Sigmoid colon (tissue), 7 donors: ENCODE results near the gene BICRA. TPM values are rescaled to one million over a fixed set of nuclear protein-coding genes. Genes with fewer than 3 reads are reported as not detected.
A peak's percentile ranks its signal among the peaks of the same experiment; 100 is the strongest.

Source experiments
- DNase-seq: peaks from one replicate; pipeline ENCODE4 v3.0.0-alpha.2; 2019
- H3K27ac ChIP-seq, 4 donors: fragments of 200-600 bp; sonication (generic); one replicate each; pipeline ENCODE4 v1.5.1; 2016 to 2019; ENCODE audit warnings: mild to moderate bottlenecking in 1 of 4
- H3K27me3 ChIP-seq, 3 donors: fragments of 200-600 bp; sonication (generic); one replicate each; pipeline ENCODE4 v1.5.1; 2019; ENCODE audit warnings: mild to moderate bottlenecking in 1 of 3
- H3K36me3 ChIP-seq, 4 donors: fragments of 200-600 bp; sonication (generic); one replicate each; pipeline ENCODE4 v1.5.1; 2016 to 2019
- H3K4me1 ChIP-seq, 4 donors: fragments of 200-600 bp; sonication (generic); one replicate each; pipeline ENCODE4 v1.5.1; 2017 to 2019
- H3K4me3 ChIP-seq, 4 donors: fragments of 200-600 bp; sonication (generic); one replicate each; pipeline ENCODE4 v1.5.1; 2017 to 2019; ENCODE audit warnings: mild to moderate bottlenecking in 2 of 4, moderate library complexity in 1 of 4
- H3K9me3 ChIP-seq, 4 donors: fragments of 200-600 bp in 3 of 4; sonication (generic) in 3 of 4; one replicate each; pipeline versions ENCODE4 v1.5.1 to v1.6.1; 2013 to 2019
- CTCF ChIP-seq, 4 experiments: fragments of 450-650 bp in 3 of 4; fragments of 200-600 bp in 1 of 4; IDR thresholded peaks; one replicate each; pipeline ENCODE4 v1.5.1; 2016 to 2019; ENCODE audit warnings: antibody characterized with exemption in 4 of 4, mild to moderate bottlenecking in 3 of 4, moderate library complexity in 2 of 4
- EP300 ChIP-seq, 4 donors: sonication (generic); formaldehyde crosslinking; IDR thresholded peaks; one replicate each; pipeline ENCODE4 v1.6.1; 2017; ENCODE audit warnings: antibody characterized with exemption in 4 of 4
- POLR2A ChIP-seq, 2 donors: fragments of 450-650 bp; IDR thresholded peaks; one replicate each; pipeline ENCODE4 v1.6.1; 2016; ENCODE audit warnings: antibody characterized with exemption in 2 of 2, mild to moderate bottlenecking in 2 of 2, moderate library complexity in 2 of 2
- POLR2AphosphoS5 ChIP-seq, 4 donors: sonication (generic); formaldehyde crosslinking; IDR thresholded peaks; one replicate each; pipeline ENCODE4 v1.6.1; 2017; ENCODE audit warnings: antibody characterized with exemption in 4 of 4
- WGBS, 2 donors: extraction: QIAGEN DNeasy Blood & Tissue Kit; methylation state at CpG; one replicate each; pipeline ENCODE4 v1.1.7; 2013; 5-methylcytosine and 5-hydroxymethylcytosine counted together
- intact Hi-C: fragments of 100-400 bp; cut with DNase I; formaldehyde crosslinking; loops from one replicate; pipeline ENCODE4 v1.15.1; 2023
- polyA plus RNA-seq, 3 donors: library from polyadenylated mRNA; stranded (reverse); fragments of 200-250 nt; gene quantifications; one replicate each; pipeline ENCODE4 v1.2.3, GENCODE V29; 2013
- total RNA-seq, 4 donors: library from RNA; depleted of rRNA; stranded (reverse); fragments of >200 nt; gene quantifications; one replicate each; pipeline ENCODE4 v1.1.0, GENCODE V29; 2016
- donor health status: healthy with polysubstance abuse.
- donor health status: Bipolar disorder and iron deficiency.
- donor health status: healthy.

The BICRA gene
- total and polyA plus RNA-seq, 7 donors, result 1.8 to 21.6 (median 10.3) TPM

DNA sequence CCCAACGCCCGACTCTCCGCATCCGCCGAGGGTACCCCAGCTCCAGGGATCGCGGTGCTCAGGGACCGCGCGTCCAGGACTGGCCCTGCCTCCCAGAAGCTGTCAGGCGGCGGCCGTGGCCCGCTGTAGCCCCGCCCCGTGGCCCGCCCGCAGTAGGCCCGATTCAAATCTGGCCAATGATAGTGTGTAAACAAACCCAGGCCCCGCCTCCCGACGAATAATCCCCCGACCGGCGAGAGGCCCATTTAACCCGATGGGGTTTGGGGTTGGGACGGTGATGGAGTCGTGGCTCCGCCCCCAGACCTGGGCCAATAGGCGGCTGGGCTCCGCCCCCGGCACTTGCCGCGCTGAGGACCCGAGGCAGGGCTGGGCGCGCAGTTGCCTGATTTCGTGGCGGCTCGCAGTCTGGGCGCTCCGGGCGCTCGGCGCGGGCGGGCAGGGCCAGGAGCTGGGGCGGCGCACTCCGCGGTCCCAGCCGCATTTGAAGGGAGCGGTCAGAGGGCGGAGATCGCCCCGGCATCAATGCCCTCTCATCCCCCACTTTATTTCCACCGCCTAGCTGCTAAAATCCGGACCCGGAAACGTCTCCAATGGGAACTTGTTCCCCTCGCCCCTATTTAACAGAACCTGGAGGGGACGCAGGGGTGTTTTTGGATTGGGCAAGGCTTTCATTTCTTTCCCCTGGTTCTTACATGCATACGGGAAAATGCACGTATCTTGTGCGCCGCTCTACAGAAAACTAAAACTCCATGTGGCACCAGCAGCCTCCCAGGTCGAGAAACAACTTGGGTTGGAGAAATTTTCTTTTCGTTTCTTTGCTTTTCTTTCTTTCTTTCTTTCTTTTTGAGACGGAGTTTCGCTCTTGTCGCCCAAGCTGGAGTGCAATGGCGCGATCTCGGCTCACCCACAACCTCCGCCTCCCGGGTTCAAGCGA lies 8.4 kb upstream of the BICRA start:
- 3 to 4% methylated on average over 77 of the region's 77 CpGs for WGBS, 2 donors
- Histone ChIP-seq H3K4me3 (peak overlapping the region; percentile 49 to 56 (median 52)), H3K9me3 (no peaks in the 10 kb centered on the region), H3K27me3 (no peaks in the 10 kb centered on the region), H3K27ac (peak overlapping the region; percentile 89 to 94 (median 92)), H3K36me3 (no peaks in the 10 kb centered on the region), H3K4me1 (peaks cover 0 to 23% (median 21%) of the 10 kb centered on the region in 4 donors)
- peak; percentile 95 to 99 (median 97) for TF ChIP-seq POLR2AphosphoS5 (IDR thresholded peaks at IDR 0.05)
- TF ChIP-seq POLR2A (IDR thresholded peaks at IDR 0.05), result peak; percentile 84 to 85
- no peak for TF ChIP-seq CTCF (IDR thresholded peaks at IDR 0.05)
- TF ChIP-seq EP300 (IDR thresholded peaks at IDR 0.05), result peak in 1 of 4 donors; percentile 83
- DNase-seq, result peak; percentile 100
- intact Hi-C loops, result loop anchor here (1.0 to 10.0 kb wide), 5 partner anchors 8 to 326 kb away; partner anchors contain the start of genes INAFM1 and NAPA

GRCh38 chr19:47601180-47601904 lies 7.6 kb upstream of the BICRA start:
- Histone ChIP-seq H3K27me3 (no peaks in the 10 kb centered on the region), H3K9me3 (no peaks in the 10 kb centered on the region), H3K36me3 (no peaks in the 10 kb centered on the region), H3K27ac (peak overlapping the region; percentile 89 to 94 (median 92)), H3K4me3 (peak overlapping the region; percentile 49 to 56 (median 52)), H3K4me1 (peaks cover 0 to 23% (median 21%) of the 10 kb centered on the region in 4 donors)
- WGBS, 2 donors, result 24 to 67% methylated on average over 17 of the region's 17 CpGs
- TF ChIP-seq CTCF (IDR thresholded peaks at IDR 0.05), result no peak
- TF ChIP-seq POLR2A (IDR thresholded peaks at IDR 0.05), result no peak
- TF ChIP-seq EP300 (IDR thresholded peaks at IDR 0.05), result no peak
- TF ChIP-seq POLR2AphosphoS5 (IDR thresholded peaks at IDR 0.05), result no peak
- intact Hi-C loops, result loop anchor here (2.0 to 10.0 kb wide), 3 partner anchors 63 to 327 kb away; partner anchors contain the start of gene INAFM1
- no peak for DNase-seq

DNA sequence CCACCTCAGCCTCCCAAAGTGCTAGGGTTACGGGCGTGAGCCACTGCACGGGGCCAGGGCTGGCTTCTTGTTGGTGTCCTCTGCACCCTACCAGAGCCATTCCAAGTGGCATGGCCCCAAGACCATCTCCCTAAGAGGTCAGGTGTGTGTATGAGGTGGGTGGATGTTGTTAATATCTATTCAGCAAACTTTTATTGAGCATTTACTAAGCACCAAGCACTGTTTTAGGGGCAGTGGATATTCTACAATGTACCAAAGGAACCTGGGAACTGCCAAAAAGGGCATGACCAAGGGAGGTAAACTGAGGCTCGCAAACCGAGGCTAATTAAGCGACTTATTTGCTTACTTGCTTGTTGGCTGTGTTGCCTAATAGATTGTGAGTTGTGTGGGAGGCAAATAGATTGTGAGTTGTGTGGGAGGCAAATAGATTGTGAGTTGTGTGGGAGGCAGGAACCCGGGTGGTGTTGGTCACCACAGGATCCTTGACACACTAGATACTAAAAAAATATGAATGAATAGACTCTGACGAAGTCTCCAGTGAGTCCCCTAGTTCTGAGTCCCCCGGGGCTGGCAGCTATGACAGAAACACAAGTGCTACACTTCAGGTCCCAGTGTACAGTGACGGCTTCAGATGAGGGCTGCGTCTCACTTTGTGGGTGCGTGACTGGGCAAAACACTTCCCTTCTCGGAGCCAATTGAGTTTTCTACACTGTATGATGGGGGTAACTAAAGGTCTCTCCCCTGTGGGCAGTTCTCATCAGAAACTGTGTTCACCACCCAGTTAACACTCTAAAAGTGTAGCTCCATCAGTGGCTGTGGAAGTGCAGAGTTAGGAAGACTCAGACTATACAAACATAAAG lies 5.0 kb upstream of the BICRA start:
- peaks cover 0 to 26% (median 21%) of the 10 kb centered on the region in 4 donors for H3K4me1 ChIP-seq
- no peak overlapping the region for H3K27ac ChIP-seq
- no peak overlapping the region for H3K4me3 ChIP-seq
- H3K36me3 ChIP-seq, result no peaks in the 10 kb centered on the region
- no peak for TF ChIP-seq EP300 (IDR thresholded peaks at IDR 0.05)
- no peak for TF ChIP-seq POLR2A (IDR thresholded peaks at IDR 0.05)
- no peak for TF ChIP-seq CTCF (IDR thresholded peaks at IDR 0.05)
- TF ChIP-seq POLR2AphosphoS5 (IDR thresholded peaks at IDR 0.05), result no peak
- WGBS, 2 donors, result 54 to 66% methylated on average over 13 of the region's 13 CpGs
- no peaks in the 10 kb centered on the region for H3K27me3 ChIP-seq
- H3K9me3 ChIP-seq, result no peaks in the 10 kb centered on the region
- intact Hi-C loops, result loop anchor here (10.0 kb wide), 1 partner anchor 329 kb away; the partner anchor contains the start of gene INAFM1
- DNase-seq, result no peak

GRCh38 chr19:47607564-47608073 lies 1.3 kb upstream of the BICRA start:
- Histone ChIP-seq H3K27ac (peak overlapping the region; percentile 95 to 98 (median 98)), H3K4me1 (peaks cover 0 to 37% (median 32%) of the 10 kb centered on the region in 4 donors), H3K4me3 (peak overlapping the region; percentile 70 to 98 (median 86)), H3K9me3 (no peaks in the 10 kb centered on the region), H3K36me3 (no peaks in the 10 kb centered on the region), H3K27me3 (no peaks in the 10 kb centered on the region)
- WGBS, 2 donors, result 43 to 44% methylated on average over 21 of the region's 21 CpGs
- intact Hi-C loops, result loop anchor here (1.0 to 10.0 kb wide), 6 partner anchors 7 to 333 kb away; partner anchors contain the start of genes INAFM1 and NAPA
- DNase-seq, result no peak
- TF ChIP-seq CTCF (IDR thresholded peaks at IDR 0.05), result peak in 1 of 4 experiments; percentile 54
- no peak for TF ChIP-seq POLR2AphosphoS5 (IDR thresholded peaks at IDR 0.05)
